IMR-90 (cell line): ENCODE measurements around the gene GTPBP3. TPM values are rescaled to one million over a fixed set of nuclear protein-coding genes. Genes with fewer than 3 reads are reported as not detected.

ENCODE experiments used
- ATAC-seq: fragments of 200-7000 bp; cut with Tn5 transposase; 2 replicates; pipeline ENCODE4 v1.9.1; 2020; ENCODE audit warnings: low read depth, mild to moderate bottlenecking, moderate library complexity
- BruUV-seq: library from RNA; stranded (reverse); fragments of 400-500 nt; replicated peaks from 2 replicates; lab custom pipeline; 2021; lab: Mats Ljungman, UMichigan
- CTCF ChIA-PET: fragments of 300-600 bp; formaldehyde crosslinking; extraction: SDS; loops from one replicate; lab custom pipeline; 2021; ENCODE audit warnings: antibody characterized with exemption; lab: Yijun Ruan, JAX
- POLR2A ChIA-PET: fragments of 300-600 bp; sonication (Branson Sonifier 250); formaldehyde crosslinking; loops from one replicate; lab custom pipeline; 2022; ENCODE audit warnings: antibody characterized with exemption; ENCODE audit not compliant: unreplicated experiment; lab: Charles Lee
- DNase-seq: peaks from one replicate; pipeline ENCODE4 v3.0.0; 2013
- H2AFZ ChIP-seq: replicated peaks from 2 replicates; pipeline ENCODE3; 2013; ENCODE audit warnings: low read length, mild to moderate bottlenecking; ENCODE audit not compliant: poor library complexity
- H2AK5ac ChIP-seq: 2 replicates; pipeline ENCODE4 v1.6.1; 2013; ENCODE audit warnings: low read depth, low read length, inconsistent platforms
- H2AK9ac ChIP-seq: replicated peaks from 2 replicates; pipeline ENCODE3; 2013; ENCODE audit warnings: mild to moderate bottlenecking, low read depth, low read length, moderate library complexity; ENCODE audit not compliant: poor library complexity
- H2BK120ac ChIP-seq: 2 replicates; pipeline ENCODE4 v1.6.1; 2013; ENCODE audit warnings: low read depth, low read length, inconsistent platforms
- H2BK15ac ChIP-seq: 3 replicates; pipeline ENCODE4 v1.6.1; 2013; ENCODE audit warnings: low read depth, low read length, inconsistent platforms
- H2BK20ac ChIP-seq: 2 replicates; pipeline ENCODE4 v1.6.1; 2013; ENCODE audit warnings: low read depth, mild to moderate bottlenecking, inconsistent platforms, low read length, moderate library complexity
- H2BK5ac ChIP-seq: 2 replicates; pipeline ENCODE4 v1.6.1; 2013; ENCODE audit warnings: mild to moderate bottlenecking, low read depth, low read length, inconsistent platforms; ENCODE audit not compliant: poor library complexity, severe bottlenecking
- H3K14ac ChIP-seq: replicated peaks from 2 replicates; pipeline ENCODE4 v1.6.1; 2013; ENCODE audit warnings: low read depth, low read length, inconsistent platforms
- H3K18ac ChIP-seq: 2 replicates; pipeline ENCODE4 v1.6.1; 2013; ENCODE audit warnings: low read depth, low read length, control low read depth
- H3K23ac ChIP-seq: 2 replicates; pipeline ENCODE4 v1.6.1; 2013; ENCODE audit warnings: low read depth, low read length, inconsistent platforms
- H3K27ac ChIP-seq: 2 replicates; pipeline ENCODE4 v1.5.1; 2013; ENCODE audit warnings: mild to moderate bottlenecking, control low read depth, low read length; ENCODE audit not compliant: insufficient read depth
- H3K27me3 ChIP-seq: 2 replicates; pipeline ENCODE4 v1.6.1; 2013; ENCODE audit warnings: low read length; ENCODE audit not compliant: control insufficient read depth, insufficient read depth
- H3K36me3 ChIP-seq: 2 replicates; pipeline ENCODE4 v1.6.1; 2013; ENCODE audit warnings: low read length, mixed read lengths; ENCODE audit not compliant: control insufficient read depth, insufficient read depth
- H3K4ac ChIP-seq: 2 replicates; pipeline ENCODE4 v1.6.1; 2013; ENCODE audit warnings: low read depth, low read length, inconsistent platforms
- H3K4me1 ChIP-seq: 2 replicates; pipeline ENCODE4 v1.6.1; 2013; ENCODE audit warnings: low read length, mixed read lengths; ENCODE audit not compliant: control insufficient read depth, insufficient read depth
- H3K4me2 ChIP-seq: 2 replicates; pipeline ENCODE4 v1.6.1; 2013; ENCODE audit warnings: low read depth, mild to moderate bottlenecking, control low read depth, low read length, moderate library complexity
- H3K4me3 ChIP-seq: 2 replicates; pipeline ENCODE4 v1.5.1; 2013; ENCODE audit warnings: low read depth, mild to moderate bottlenecking, control low read depth, low read length, moderate library complexity; ENCODE audit not compliant: insufficient read depth
- H3K56ac ChIP-seq: 2 replicates; pipeline ENCODE4 v1.6.1; 2013; ENCODE audit warnings: low read length, inconsistent platforms; ENCODE audit not compliant: insufficient read depth; ENCODE audit errors: extremely low read depth
- H3K79me1 ChIP-seq, 2 experiments: 2 replicates each; pipeline ENCODE4 v1.6.1; 2013; ENCODE audit warnings: low read length in 2 of 2, inconsistent platforms in 1 of 2, low read depth in 1 of 2
- H3K9ac ChIP-seq: 2 replicates; pipeline ENCODE4 v1.6.1; 2013; ENCODE audit warnings: low read depth, low read length, control low read depth
- H3K9me1 ChIP-seq: 2 replicates; pipeline ENCODE4 v1.6.1; 2013; ENCODE audit warnings: low read length, inconsistent platforms; ENCODE audit not compliant: insufficient read depth
- H3K9me3 ChIP-seq: 2 replicates; pipeline ENCODE4 v1.6.1; 2013; ENCODE audit warnings: low read length; ENCODE audit not compliant: control insufficient read depth, insufficient read depth
- H4K20me1 ChIP-seq: 2 replicates; pipeline ENCODE4 v1.6.1; 2013; ENCODE audit warnings: low read length, inconsistent platforms; ENCODE audit not compliant: insufficient read depth
- H4K5ac ChIP-seq: 2 replicates; pipeline ENCODE4 v1.6.1; 2013; ENCODE audit warnings: mild to moderate bottlenecking, low read depth, low read length, control low read depth
- H4K8ac ChIP-seq, 2 experiments: 2 replicates each; pipeline ENCODE4 v1.6.1; 2013; ENCODE audit warnings: low read depth in 2 of 2, low read length in 2 of 2, control low read depth in 1 of 2, inconsistent platforms in 1 of 2
- H4K91ac ChIP-seq: 2 replicates; pipeline ENCODE4 v1.6.1; 2013; ENCODE audit warnings: low read depth, low read length, inconsistent platforms; ENCODE audit not compliant: insufficient read depth
- BHLHE40 ChIP-seq: fragments of 150-350 bp; IDR thresholded peaks from 2 replicates; pipeline ENCODE4 v1.6.1; 2016; ENCODE audit warnings: mild to moderate bottlenecking, low read depth, low read length
- CEBPB ChIP-seq: IDR thresholded peaks from 2 replicates; pipeline ENCODE4 v1.6.1; 2012; ENCODE audit warnings: low read depth, low read length, improper control_type of control experiment
- CHD1 ChIP-seq: IDR thresholded peaks from 2 replicates; pipeline ENCODE4 v1.6.1; 2012; ENCODE audit warnings: low read depth, low read length, improper control_type of control experiment
- CTCF ChIP-seq: conservative IDR thresholded peaks from 2 replicates; pipeline ENCODE4 v1.5.1; 2012; ENCODE audit warnings: mild to moderate bottlenecking, low read depth, low read length, improper control_type of control experiment
- ELK1 ChIP-seq: fragments of 150-350 bp; IDR thresholded peaks from 2 replicates; pipeline ENCODE4 v1.6.1; 2016; ENCODE audit warnings: low read depth, mild to moderate bottlenecking, low read length, moderate library complexity, borderline replicate concordance
- FOS ChIP-seq: fragments of 150-350 bp; IDR thresholded peaks from 2 replicates; pipeline ENCODE4 v1.6.1; 2016; ENCODE audit warnings: low read depth, low read length
- MAFK ChIP-seq: IDR thresholded peaks from 2 replicates; pipeline ENCODE4 v1.6.1; 2012; ENCODE audit warnings: low read depth, low read length, improper control_type of control experiment
- MAZ ChIP-seq: IDR thresholded peaks from 2 replicates; pipeline ENCODE4 v1.6.1; 2012; ENCODE audit warnings: low read depth, mild to moderate bottlenecking, low read length, improper control_type of control experiment, moderate library complexity, borderline replicate concordance
- MXI1 ChIP-seq: IDR thresholded peaks from 2 replicates; pipeline ENCODE4 v1.6.1; 2012; ENCODE audit warnings: low read depth, mild to moderate bottlenecking, low read length, moderate library complexity, borderline replicate concordance
- NFE2L2 ChIP-seq: fragments of 150-350 bp; IDR thresholded peaks from 2 replicates; pipeline ENCODE4 v1.6.1; 2016; ENCODE audit warnings: low read depth, mild to moderate bottlenecking, low read length
- POLR2A ChIP-seq: IDR thresholded peaks from 2 replicates; pipeline ENCODE4 v1.6.1; 2012; ENCODE audit warnings: mild to moderate bottlenecking, low read depth, low read length
- RAD21 ChIP-seq: IDR thresholded peaks from 2 replicates; pipeline ENCODE4 v1.6.1; 2012; ENCODE audit warnings: low read length, improper control_type of control experiment
- RCOR1 ChIP-seq: IDR thresholded peaks from 2 replicates; pipeline ENCODE4 v1.6.1; 2012; ENCODE audit warnings: mild to moderate bottlenecking, low read length, improper control_type of control experiment; ENCODE audit not compliant: insufficient replicate concordance
- RFX5 ChIP-seq: IDR thresholded peaks from 2 replicates; pipeline ENCODE4 v1.8.0; 2012; ENCODE audit warnings: low read depth, mild to moderate bottlenecking, low read length, moderate library complexity
- SMC3 ChIP-seq: fragments of 150-350 bp; IDR thresholded peaks from 2 replicates; pipeline ENCODE4 v1.6.1; 2016; ENCODE audit warnings: low read depth, mild to moderate bottlenecking, antibody characterized with exemption, low read length, moderate library complexity
- USF2 ChIP-seq: fragments of 150-350 bp; IDR thresholded peaks from 2 replicates; pipeline ENCODE4 v1.6.1; 2017; ENCODE audit warnings: mild to moderate bottlenecking, antibody characterized with exemption, low read length, low read depth
- WGBS, 2 experiments: methylation state at CpG; one replicate each; pipeline versions ENCODE4 v1.1.5 to v1.1.7; 2013; ENCODE audit warnings: missing lambda C conversion rate in 2 of 2; ENCODE audit not compliant: insufficient read length in 1 of 2; ENCODE audit errors: extremely low coverage in 2 of 2; 5-methylcytosine and 5-hydroxymethylcytosine counted together
- dilution Hi-C: fragments of 300-500 bp; cut with HindIII; formaldehyde crosslinking; loops from one replicate; pipeline ENCODE4 v1.14.3; 2018; ENCODE audit warnings: low sequenced_read_pairs; ENCODE audit not compliant: unreplicated experiment
- in situ Hi-C: fragments of 300-500 bp; cut with MboI; formaldehyde crosslinking; loops from 3 replicates; pipeline ENCODE4 v1.14.3; 2019; ENCODE audit warnings: low sequenced_read_pairs, inconsistent platforms, mixed read lengths
- intact Hi-C: fragments of 100-400 bp; cut with micrococcal nuclease; formaldehyde crosslinking; loops from 2 replicates; pipeline ENCODE4 v1.10.0; 2022
- polyA plus RNA-seq, 3 experiments: library from polyadenylated mRNA; depleted of rRNA; stranded (reverse); fragments of >200 nt; gene quantifications; 2 replicates each; pipeline ENCODE4 v1.2.3, GENCODE V29; 2012; ENCODE audit warnings: low replicate concordance in 1 of 3
- total RNA-seq: library from RNA; depleted of rRNA; stranded (reverse); fragments of >200 nt; gene quantifications from 2 replicates; pipeline ENCODE4 v1.2.3, GENCODE V29; 2012

GTPBP3 gene
- total and polyA plus RNA-seq, 2 of the 4 experiments (the other 2 are of a cell fraction), result 4.3 to 15.1 TPM

GRCh38 chr19:17358395-17358794 is 21.0 kb downstream of the GTPBP3 start:
- H3K36me3 ChIP-seq, result no peaks in the 10 kb centered on the region
- H3K18ac ChIP-seq, result no peak overlapping the region
- H2BK120ac ChIP-seq, result no peak overlapping the region
- H3K4ac ChIP-seq, result no peak overlapping the region
- no TSS peak for BruUV-seq
- in situ Hi-C loops, result no loop called here
- TF ChIP-seq CHD1 (no peak), RCOR1 (no peak), CTCF (no peak), SMC3 (no peak), RAD21 (no peak), CEBPB (no peak), MXI1 (no peak), USF2 (no peak), BHLHE40 (no peak), MAZ (no peak), MAFK (no peak), RFX5 (no peak), FOS (no peak), NFE2L2 (no peak), POLR2A (no peak), ELK1 (no peak)
- intact Hi-C loops, result no loop called here
- H2BK5ac ChIP-seq, result no peak overlapping the region
- H3K4me3 ChIP-seq, result no peak overlapping the region
- no peak overlapping the region for H3K9ac ChIP-seq
- H3K9me1 ChIP-seq, result no peaks in the 10 kb centered on the region
- H3K79me1 ChIP-seq, result no peaks in the 10 kb centered on the region
- WGBS, 2 experiments, result 67% methylated on average over 2 of the region's 7 CpGs; no CpG with 5 or more reads in 1 of the 2 experiments
- POLR2A ChIA-PET, result no interaction called here
- H4K8ac ChIP-seq, result no peak overlapping the region
- H2AFZ ChIP-seq, result peak overlapping the region; percentile 33
- CTCF ChIA-PET, result no interaction called here
- no peak for ATAC-seq
- H3K27me3 ChIP-seq, result peaks cover 6% of the 10 kb centered on the region
- no peak overlapping the region for H3K56ac ChIP-seq
- H4K5ac ChIP-seq, result no peak overlapping the region
- no peaks in the 10 kb centered on the region for H3K4me1 ChIP-seq
- H2AK5ac ChIP-seq, result no peak overlapping the region
- no peak overlapping the region for H3K27ac ChIP-seq
- H4K20me1 ChIP-seq, result no peaks in the 10 kb centered on the region
- no peak overlapping the region for H4K91ac ChIP-seq
- dilution Hi-C loops, result no loop called here
- H2BK20ac ChIP-seq, result no peak overlapping the region
- no peak overlapping the region for H2AK9ac ChIP-seq
- no peak overlapping the region for H3K23ac ChIP-seq
- no peak overlapping the region for H2BK15ac ChIP-seq
- no peak overlapping the region for H3K14ac ChIP-seq
- DNase-seq, result no peak
- H3K4me2 ChIP-seq, result no peak overlapping the region
- H3K9me3 ChIP-seq, result no peaks in the 10 kb centered on the region
